Measurements from ENCODE around the gene SNTB2. TPM values are rescaled to one million over a fixed set of nuclear protein-coding genes. Genes with fewer than 3 reads are reported as not detected.

The SNTB2 gene
- polyA plus RNA-seq, 1 of the 3 experiments (the other 2 are of a cell fraction) = 13.0 TPM

DNA sequence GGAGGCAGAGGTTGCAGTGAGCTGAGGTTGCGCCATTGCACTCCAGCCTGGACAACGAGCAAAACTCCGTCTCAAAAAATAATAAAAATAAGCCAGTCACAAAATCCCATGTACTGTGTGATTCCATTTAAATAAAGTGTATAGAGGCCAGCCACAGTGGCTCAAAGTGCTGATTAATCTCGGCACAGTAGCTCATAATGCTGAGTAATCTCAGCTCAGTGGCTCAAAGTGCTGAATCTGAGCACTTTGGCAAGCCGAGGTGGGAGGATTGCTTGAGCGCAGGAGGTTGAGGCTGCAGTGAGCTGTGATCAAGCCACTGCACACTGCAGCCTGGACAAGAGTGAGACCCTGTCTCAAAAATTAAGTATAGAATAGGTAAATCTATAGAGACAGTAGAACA, 159.7 kb downstream of the SNTB2 start:
- WGBS (ENCODE audit: low lambda C conversion rate) = 98% methylated on average over 6 of the region's 6 CpGs

More for the DNA sequence above, 159.7 kb downstream of the SNTB2 start:
- Histone ChIP-seq H3K27me3 (ENCODE audit: insufficient read depth) (no peaks in the 10 kb centered on the region), H3K27ac (ENCODE audit: low read depth in 2 of 2, low read length in 1 of 2) (no peak overlapping the region), H3K4me3 (ENCODE audit: low read depth in 2 of 2, low read length in 1 of 2) (no peak overlapping the region), H3F3A (replicated peaks; ENCODE audit: insufficient read depth) (peaks cover 12% of the 10 kb centered on the region), H3K4me2 (no peak overlapping the region), H3K4me1 (ENCODE audit: control insufficient read depth in 1 of 2, insufficient read depth in 2 of 2, low read depth in 1 of 2, low read length in 1 of 2) (peaks cover 0 to 5% of the 10 kb centered on the region in 2 experiments; a peak in 2 of 4 replicates), H3K79me2 (ENCODE audit: insufficient read depth) (peaks cover 22% of the 10 kb centered on the region), H4K20me1 (ENCODE audit: insufficient read depth) (no peaks in the 10 kb centered on the region), H3K9me3 (no peaks in the 10 kb centered on the region), H3K9me2 (no peaks in the 10 kb centered on the region), H2AFZ (ENCODE audit: low read depth) (no peak overlapping the region), H3K36me3 (replicated peaks in 1 of 2; ENCODE audit: control insufficient read depth in 1 of 2, insufficient read depth in 2 of 2, low read length in 1 of 2) (peaks cover 15 to 28% of the 10 kb centered on the region in 2 experiments), H3K9ac (no peak overlapping the region)
- no peak for TF ChIP-seq RAD21 (IDR thresholded peaks at IDR 0.05; ENCODE audit: low read length)
- no peak for TF ChIP-seq TEAD4 (IDR thresholded peaks at IDR 0.05; ENCODE audit: borderline replicate concordance, insufficient read depth)
- TF ChIP-seq RXRA (IDR thresholded peaks at IDR 0.05; ENCODE audit: borderline replicate concordance, low read depth) = no peak
- no peak for TF ChIP-seq RCOR1 (IDR thresholded peaks at IDR 0.05; ENCODE audit: low read length)
- TF ChIP-seq YY1 (IDR thresholded peaks at IDR 0.05; ENCODE audit: low read depth) = no peak
- TF ChIP-seq FOXJ3 (CRISPR knock-in tag; IDR thresholded peaks at IDR 0.05) = no peak
- no peak for TF ChIP-seq FOSL2 (IDR thresholded peaks at IDR 0.05; ENCODE audit: borderline replicate concordance, low read depth)
- TF ChIP-seq, protein P1, sequence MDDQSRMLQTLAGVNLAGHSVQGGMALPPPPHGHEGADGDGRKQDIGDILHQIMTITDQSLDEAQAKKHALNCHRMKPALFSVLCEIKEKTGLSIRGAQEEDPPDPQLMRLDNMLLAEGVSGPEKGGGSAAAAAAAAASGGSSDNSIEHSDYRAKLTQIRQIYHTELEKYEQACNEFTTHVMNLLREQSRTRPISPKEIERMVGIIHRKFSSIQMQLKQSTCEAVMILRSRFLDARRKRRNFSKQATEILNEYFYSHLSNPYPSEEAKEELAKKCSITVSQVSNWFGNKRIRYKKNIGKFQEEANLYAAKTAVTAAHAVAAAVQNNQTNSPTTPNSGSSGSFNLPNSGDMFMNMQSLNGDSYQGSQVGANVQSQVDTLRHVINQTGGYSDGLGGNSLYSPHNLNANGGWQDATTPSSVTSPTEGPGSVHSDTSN (IDR thresholded peaks at IDR 0.05) = no peak
- TF ChIP-seq TAF1 (IDR thresholded peaks at IDR 0.05; ENCODE audit: borderline replicate concordance, low read depth, low read length) = no peak
- no peak for TF ChIP-seq ELF1 (IDR thresholded peaks at IDR 0.05)
- no peak for TF ChIP-seq MXI1 (IDR thresholded peaks at IDR 0.05; ENCODE audit: low read depth, low read length)
- TF ChIP-seq REST (IDR thresholded peaks at IDR 0.05; ENCODE audit: low read depth, low read length) = no peak
- TF ChIP-seq SIN3A (IDR thresholded peaks at IDR 0.05; ENCODE audit: borderline replicate concordance, low read depth, low read length) = no peak
- no peak for TF ChIP-seq JUND (IDR thresholded peaks at IDR 0.05)
- DNase-seq = no peak
- ChIA-PET POLR2A (interaction anchor here (0.6 to 0.8 kb wide), 2 partner anchors 11 to 35 kb away, joined by 3 read pairs; no protein-coding TSS in a partner anchor), CTCF (no interaction called here)

Measured in SK-N-SH (cell line).